Amygdala (tissue), 56 donors: ENCODE results near the gene MID1.

Source experiments
- DNase-seq, 56 donors: peaks; one replicate each; lab custom pipeline; 2025; lab: John Stamatoyannopoulos, UW

The MID1 gene

DNA sequence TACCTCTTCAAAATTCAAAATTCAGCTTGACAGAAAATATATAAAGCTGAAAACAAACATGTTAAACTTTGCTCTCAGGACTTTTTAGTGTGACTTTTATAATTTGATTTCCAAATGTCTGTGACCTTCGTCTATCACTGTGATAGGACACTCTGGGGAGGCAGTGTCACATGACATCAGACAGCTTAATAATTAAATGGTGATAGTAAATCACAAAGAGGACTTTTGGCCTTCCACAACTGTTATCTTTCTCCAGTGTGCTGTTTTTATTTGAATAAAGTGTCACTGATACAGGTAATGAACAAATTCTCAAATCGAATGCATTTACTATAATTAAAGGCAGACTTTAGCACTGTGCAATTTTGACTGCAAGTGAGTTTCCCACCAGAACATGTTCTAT is 83.1 kb downstream of the MID1 start:
- no peak for DNase-seq

DNA sequence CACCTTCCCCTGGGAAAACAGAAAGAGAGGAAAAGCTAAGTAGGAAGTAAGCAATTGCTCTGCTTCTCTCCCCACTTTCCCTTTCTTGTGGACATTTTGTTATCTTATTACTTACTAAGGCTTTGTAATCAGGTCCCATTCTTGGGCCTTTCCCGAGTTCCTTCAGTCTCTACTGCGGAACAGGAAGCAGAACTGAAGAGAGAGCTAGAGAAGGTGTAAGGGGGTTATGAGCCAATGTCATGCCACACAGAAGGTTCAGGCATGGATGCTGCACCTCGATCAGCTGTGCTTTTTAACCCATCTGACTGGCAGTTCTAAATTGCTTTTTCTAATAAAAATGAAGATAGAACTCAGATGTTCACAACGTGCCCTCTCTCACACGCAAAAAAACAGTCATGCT is 83.6 kb downstream of the MID1 start:
- DNase-seq, result no peak

DNA sequence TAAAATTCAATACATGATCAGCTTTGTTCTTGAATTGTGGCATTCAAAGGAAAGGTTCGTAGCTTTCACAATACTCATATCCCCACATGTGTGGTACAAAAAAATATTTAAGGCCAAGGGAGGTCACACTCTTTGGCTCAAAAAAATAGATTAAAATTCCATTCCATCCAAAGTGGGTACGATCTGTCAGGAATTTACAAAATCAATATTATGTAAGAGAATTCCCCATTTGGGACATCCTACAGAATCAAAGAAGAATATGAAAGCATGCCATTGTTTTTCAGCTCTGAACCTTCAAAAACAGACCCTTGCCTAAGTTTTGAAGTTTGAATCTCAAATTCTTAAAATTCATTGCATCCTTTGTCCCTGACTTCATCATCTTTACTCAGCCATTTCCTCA is 85.8 kb downstream of the MID1 start:
- no peak for DNase-seq

DNA sequence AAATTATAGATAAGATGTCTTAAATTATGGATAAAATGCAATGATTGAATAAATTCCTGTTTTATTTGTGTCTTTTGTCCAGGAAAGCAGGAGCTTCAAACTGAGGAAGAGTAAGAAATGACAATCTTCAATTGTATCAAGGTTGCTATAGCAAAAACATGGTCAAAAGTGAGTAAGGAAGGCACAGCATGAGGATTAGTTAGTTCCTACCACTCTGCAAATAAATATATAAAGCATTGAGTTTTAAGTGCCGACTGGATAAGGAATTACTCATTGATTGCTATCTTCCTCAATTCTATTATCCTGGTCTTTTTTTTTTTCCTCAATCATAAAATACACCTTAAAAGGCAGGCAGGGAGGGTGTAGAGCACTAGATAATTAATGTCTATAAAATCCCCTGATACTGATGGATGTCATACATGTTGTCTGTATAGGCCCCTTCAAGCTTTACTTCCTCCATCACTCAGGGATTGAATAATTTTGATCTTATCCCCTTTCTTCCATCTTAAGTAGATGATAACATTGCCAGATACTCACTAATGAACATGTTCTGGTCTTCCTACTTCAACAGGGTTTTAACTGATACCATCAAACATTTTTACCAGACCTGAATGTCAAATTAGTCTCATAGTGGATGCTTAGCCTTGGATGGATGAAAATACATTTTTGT is 86.6 kb downstream of the MID1 start:
- no peak for DNase-seq

DNA sequence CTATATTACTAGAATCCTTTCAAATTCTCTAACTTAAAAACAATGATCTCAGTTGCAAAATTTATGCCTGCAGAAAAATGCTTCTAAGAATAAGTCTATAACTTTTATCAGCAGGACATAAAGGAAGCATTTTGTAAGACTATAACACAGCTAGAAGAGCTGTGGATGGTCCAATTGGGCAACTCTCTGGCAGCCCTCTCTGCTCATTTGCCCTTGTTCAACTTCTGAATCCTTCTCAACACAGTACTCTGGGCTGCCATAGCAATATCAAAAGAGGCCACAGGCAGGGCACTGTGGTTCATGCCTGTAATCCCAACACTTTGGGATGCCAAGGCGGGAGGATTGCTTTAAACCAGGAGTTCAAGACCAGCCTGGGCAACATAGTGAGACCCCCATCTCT is 88.5 kb downstream of the MID1 start:
- no peak for DNase-seq

- no peak for DNase-seq
These were observed 91.0 kb downstream of the MID1 start for GRCh38 chrX:10529344-10529743.

- DNase-seq, result no peak
These were observed 93.9 kb downstream of the MID1 start for GRCh38 chrX:10526451-10526850.

DNA sequence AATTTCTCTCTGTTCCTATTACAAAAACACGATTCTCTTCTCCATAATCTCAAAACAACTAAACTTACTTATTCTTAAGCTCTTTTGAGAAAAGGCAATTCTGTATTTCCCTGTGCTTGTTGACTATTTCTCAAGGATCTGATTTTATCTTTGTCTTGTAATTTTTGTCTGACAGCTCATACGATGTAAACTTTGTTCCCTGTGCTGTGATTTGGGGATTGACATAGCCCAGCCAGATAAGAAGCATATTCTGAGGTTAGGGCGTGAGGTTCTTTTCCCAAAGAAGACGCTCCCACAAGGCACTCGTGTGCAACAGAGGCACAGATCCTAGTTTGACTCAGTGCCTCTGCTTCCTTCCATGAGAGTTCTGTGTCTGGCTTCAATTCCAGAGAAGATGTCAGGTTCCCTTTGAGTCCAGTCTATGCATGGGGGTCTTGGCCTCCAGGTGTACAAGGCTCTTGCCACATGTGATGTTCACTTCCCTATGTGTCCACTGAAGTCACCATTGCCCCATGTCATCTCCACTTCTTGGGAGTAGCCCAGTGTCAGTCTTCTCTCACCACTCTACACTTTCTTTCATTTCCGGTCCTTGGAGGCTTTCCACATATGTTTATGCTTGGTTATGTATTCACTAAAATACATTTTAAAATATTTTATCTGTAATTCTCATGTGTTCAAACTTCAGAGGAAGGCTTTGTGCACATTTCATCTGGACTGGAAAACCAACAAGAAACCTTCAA is 94.8 kb downstream of the MID1 start:
- DNase-seq, result no peak

DNA sequence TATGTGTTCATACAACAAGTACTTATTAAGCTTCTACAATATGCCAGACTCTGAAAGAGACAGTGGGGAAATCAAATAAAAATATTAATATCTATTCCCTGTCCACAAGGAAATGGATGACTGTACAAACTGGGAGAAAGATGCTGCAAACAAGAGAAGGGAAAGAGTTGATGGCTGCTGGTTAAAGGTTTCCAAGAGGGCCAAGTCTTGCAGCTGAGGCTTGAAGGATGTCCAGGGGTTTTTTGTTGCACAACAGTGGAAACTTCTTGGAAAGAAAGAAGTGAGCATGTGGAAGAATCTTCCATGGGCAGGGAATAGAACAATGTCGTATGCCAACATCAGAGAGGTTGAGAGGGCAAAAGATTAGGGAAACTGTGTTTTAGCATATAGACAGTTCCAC is 95.8 kb downstream of the MID1 start:
- no peak for DNase-seq

DNA sequence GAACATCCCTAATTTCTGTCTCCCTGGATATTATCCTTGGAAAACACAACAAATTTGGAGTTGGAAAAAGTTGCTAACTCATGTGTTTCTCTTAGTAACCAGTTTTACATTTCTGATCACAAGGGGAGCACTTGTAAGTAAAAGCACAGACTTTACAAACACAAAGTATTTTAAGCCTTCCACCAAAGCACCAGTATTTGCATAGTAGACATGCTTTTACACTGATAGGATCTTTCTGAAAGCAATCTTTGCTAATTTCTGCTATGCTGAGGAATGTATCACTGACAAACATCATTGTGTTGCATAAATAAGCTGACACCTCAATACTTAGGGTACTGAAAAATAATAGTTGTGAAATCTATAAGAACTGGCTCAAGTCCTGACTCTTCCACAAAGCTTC is 100.6 kb downstream of the MID1 start:
- no peak for DNase-seq

DNA sequence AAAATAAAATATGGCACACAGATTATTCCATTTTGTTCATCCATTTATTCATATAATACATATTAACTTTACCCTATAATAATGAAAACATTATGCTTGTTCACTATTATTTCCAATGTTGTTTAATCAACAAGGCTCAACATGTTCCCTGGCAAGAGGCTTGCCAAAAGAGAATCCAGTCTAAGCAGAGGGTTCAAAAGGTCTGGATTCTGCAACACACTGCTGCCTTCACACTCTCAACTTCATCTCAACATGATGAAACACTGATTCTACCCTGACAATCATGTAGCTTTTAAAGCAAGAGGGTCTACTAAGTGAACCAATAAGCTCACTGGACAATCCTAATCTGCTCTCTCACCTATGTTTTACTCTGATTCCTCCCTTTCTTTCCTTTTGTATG is 101.1 kb downstream of the MID1 start:
- no peak for DNase-seq

DNA sequence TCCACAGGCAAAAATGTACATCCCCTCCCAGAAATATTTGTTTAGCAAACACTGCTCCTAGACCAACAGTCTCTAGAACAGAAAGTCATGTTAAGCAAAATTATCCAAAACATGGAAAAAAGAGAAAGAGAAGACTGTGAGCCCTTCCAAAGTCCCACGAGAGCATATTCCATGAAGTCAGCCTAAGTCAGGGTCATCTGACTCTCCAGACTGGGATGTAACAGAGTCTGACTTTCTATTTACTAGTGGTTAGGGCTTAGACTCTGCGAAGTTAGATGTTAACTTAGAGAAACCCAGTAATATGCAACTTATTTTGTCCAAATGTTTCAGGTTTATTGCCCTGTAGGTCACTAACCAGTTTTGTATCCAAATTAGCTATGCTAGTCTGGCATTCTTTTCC is 102.3 kb downstream of the MID1 start:
- DNase-seq, result no peak

- no peak for DNase-seq
These were observed 103.5 kb downstream of the MID1 start for GRCh38 chrX:10516781-10517322.

- no peak for DNase-seq
These were observed 105.5 kb downstream of the MID1 start for GRCh38 chrX:10514891-10515290.

GRCh38 chrX:10513974-10514373 is 106.4 kb downstream of the MID1 start:
- DNase-seq, result no peak

DNA sequence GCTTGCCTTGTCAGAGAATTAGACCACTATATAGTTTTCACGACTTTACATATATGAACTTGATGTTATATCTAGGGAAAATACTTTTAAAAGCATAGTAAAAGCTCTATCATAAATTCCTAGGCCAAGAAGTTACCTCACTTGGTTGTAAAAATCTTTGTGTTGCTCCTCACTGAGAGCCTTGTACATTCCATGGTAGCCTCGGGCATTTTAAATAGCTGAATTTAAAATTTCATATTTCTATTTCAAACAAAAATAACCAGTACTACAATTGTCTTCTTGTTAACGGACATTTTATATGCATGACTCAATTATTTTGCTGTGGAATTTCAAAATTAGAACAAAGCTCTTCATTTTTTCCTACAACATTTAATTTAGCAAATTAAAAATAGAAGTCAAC is 107.6 kb downstream of the MID1 start:
- DNase-seq, result no peak

DNA sequence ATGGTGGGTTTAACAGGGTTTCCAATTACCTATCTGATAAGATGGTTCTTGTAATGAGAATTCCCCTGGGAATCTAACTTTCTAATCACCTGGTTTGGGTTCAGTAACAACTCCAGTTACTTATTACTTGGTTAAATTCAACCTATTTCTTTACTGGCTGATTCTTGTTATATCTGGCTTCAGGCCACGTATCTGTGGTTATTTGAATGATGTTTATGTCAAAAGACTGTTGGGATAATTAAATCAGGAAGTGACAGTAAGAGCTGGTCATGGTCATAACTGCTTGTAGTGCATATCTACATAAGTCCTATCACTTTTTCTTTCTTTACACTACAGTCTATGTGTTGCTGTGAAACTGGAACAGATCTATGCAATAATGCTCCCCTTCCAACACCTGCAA is 108.1 kb downstream of the MID1 start:
- DNase-seq, result no peak

DNA sequence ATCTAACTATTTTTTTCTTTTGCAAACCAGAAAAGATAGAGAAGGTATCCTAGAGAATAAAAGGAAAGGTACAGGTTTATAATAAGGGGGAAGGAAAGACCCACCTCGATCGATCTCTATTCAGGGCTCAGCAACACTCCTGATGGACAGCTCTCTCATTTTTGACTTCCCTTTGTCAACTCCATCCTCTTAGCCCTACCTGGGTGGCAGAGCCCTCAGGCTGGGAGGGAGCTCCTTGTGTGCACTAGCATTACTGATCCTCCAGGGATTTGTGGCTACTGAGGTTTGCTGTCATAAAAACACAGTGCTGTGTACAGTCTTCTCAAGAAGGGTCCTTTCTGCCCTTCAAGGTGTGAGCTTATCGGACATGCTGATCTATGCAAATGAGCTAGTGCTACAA is 111.0 kb downstream of the MID1 start:
- no peak for DNase-seq

DNA sequence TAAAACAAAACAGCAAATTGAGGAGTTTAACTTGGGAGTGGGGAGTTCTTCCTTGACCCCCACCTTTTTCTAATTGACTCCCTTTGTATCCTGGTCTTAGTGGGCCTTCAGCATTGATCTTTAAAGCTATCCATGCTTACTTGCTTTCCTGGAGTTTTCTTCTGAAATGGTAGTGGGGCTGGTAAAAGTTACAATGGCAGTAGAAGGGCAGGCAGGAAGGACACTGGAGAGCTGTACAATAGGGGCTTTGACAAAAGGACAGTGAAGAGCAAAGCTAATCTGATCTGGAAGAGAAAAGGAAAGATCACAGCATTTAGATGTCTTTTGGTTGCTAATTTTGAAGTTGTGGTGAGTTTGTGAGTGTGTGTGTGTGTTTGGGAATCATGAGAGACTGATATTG is 111.5 kb downstream of the MID1 start:
- no peak for DNase-seq

GRCh38 chrX:10507876-10508275 is 112.5 kb downstream of the MID1 start:
- DNase-seq, result no peak

GRCh38 chrX:10507181-10507580 is 113.2 kb downstream of the MID1 start:
- no peak for DNase-seq

DNA sequence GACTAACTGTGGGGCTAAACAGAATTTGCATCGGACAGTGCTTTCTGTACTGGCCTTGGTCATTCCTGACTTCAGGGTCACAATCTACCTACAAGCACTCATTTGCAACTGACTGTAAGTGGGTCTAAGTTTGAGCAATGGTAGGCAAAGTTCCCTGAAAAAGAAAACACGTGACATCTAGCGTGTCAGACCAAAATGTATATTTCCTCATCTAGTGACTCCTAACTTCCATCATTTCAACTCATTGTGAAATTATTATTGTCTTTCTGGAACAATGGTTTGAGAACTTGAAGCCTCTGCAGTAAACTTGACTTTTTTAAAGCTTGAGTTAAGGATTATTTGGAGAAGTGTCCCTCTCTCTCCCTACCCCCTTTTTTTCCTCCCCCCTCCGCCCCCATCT is 113.6 kb downstream of the MID1 start:
- DNase-seq, result no peak
